Immature natural killer cell (primary cell): Measurements from ENCODE around the gene HOXD8. TPM values are rescaled to one million over a fixed set of nuclear protein-coding genes. Genes with fewer than 3 reads are reported as not detected.

ENCODE experiments used
- DNase-seq, 3 donors: peaks; one replicate each; pipeline ENCODE4 v3.0.0; 2022; ENCODE audit warnings: mixed read lengths in 1 of 3
- H3K27ac Mint-ChIP-seq, 6 donors: one replicate each; pipeline ENCODE4 v1.8.0; 2020; ENCODE audit warnings: mixed read lengths in 6 of 6, mild to moderate bottlenecking in 5 of 6, inconsistent platforms in 4 of 6, moderate library complexity in 3 of 6
- H3K27me3 Mint-ChIP-seq, 3 donors: one replicate each; pipeline ENCODE4 v1.8.0; 2020 to 2021; ENCODE audit warnings: low read depth in 3 of 3, mild to moderate bottlenecking in 3 of 3, mixed read lengths in 3 of 3, moderate library complexity in 3 of 3, inconsistent platforms in 1 of 3
- H3K36me3 Mint-ChIP-seq, 3 donors: one replicate each; pipeline ENCODE4 v1.8.0; 2020; ENCODE audit warnings: mixed read lengths in 3 of 3, inconsistent platforms in 2 of 3, mild to moderate bottlenecking in 2 of 3
- H3K4me1 Mint-ChIP-seq, 2 donors: one replicate each; pipeline ENCODE4 v1.8.0; 2020; ENCODE audit warnings: inconsistent platforms in 2 of 2, mild to moderate bottlenecking in 2 of 2, mixed read lengths in 2 of 2, moderate library complexity in 1 of 2
- H3K4me3 Mint-ChIP-seq, 5 donors: one replicate each; pipeline ENCODE4 v1.8.0; 2020; ENCODE audit warnings: mild to moderate bottlenecking in 5 of 5, mixed read lengths in 5 of 5, inconsistent platforms in 3 of 5, moderate library complexity in 3 of 5
- H3K9me3 Mint-ChIP-seq, 6 donors: one replicate each; pipeline ENCODE4 v1.8.0; 2020; ENCODE audit warnings: mild to moderate bottlenecking in 6 of 6, mixed read lengths in 6 of 6, inconsistent platforms in 4 of 6, moderate library complexity in 3 of 6
- polyA plus RNA-seq, 3 donors: library from polyadenylated mRNA; unstranded; fragments of 300-500 nt; fragmentation: Illumina TruSeq; gene quantifications; one replicate each; pipeline ENCODE4 v1.2.3, GENCODE V29; 2021

HOXD8 gene
- polyA plus RNA-seq, 3 donors from 2014 or later: not detected

GRCh38 chr2:176165370-176166050 lies 36.0 kb downstream of the HOXD8 start:
- DNase-seq: no peak
- Mint-ChIP-seq H3K4me1 (peaks cover 2 to 8% of the 10 kb centered on the region in 2 donors), H3K4me3 (no peak overlapping the region), H3K9me3 (peaks cover 0 to 25% (median 4%) of the 10 kb centered on the region in 6 donors), H3K27me3 (peaks cover 21 to 59% (median 53%) of the 10 kb centered on the region in 3 donors), H3K27ac (no peak overlapping the region), H3K36me3 (peaks cover 0 to 10% (median 3%) of the 10 kb centered on the region in 3 donors)

- H3K27ac Mint-ChIP-seq: no peak overlapping the region
- H3K4me3 Mint-ChIP-seq: no peak overlapping the region
Measured at GRCh38 chr2:176166272-176166671, 36.8 kb downstream of the HOXD8 start.

GRCh38 chr2:176167398-176167797 lies 37.9 kb downstream of the HOXD8 start:
- H3K27ac Mint-ChIP-seq: no peak overlapping the region
- peaks cover 0 to 10% (median 3%) of the 10 kb centered on the region in 3 donors for H3K36me3 Mint-ChIP-seq
- peaks cover 20 to 51% (median 43%) of the 10 kb centered on the region in 3 donors for H3K27me3 Mint-ChIP-seq
- H3K9me3 Mint-ChIP-seq: peaks cover 0 to 25% (median 4%) of the 10 kb centered on the region in 6 donors
- no peak overlapping the region for H3K4me3 Mint-ChIP-seq
- no peak for DNase-seq
- H3K4me1 Mint-ChIP-seq: peaks cover 2 to 8% of the 10 kb centered on the region in 2 donors

More at GRCh38 chr2:176166272-176166671, 36.8 kb downstream of the HOXD8 start:
- peaks cover 0 to 25% (median 4%) of the 10 kb centered on the region in 6 donors for H3K9me3 Mint-ChIP-seq
- no peak for DNase-seq
- peaks cover 0 to 10% (median 3%) of the 10 kb centered on the region in 3 donors for H3K36me3 Mint-ChIP-seq
- peaks cover 20 to 56% (median 49%) of the 10 kb centered on the region in 3 donors for H3K27me3 Mint-ChIP-seq
- H3K4me1 Mint-ChIP-seq: peaks cover 2 to 8% of the 10 kb centered on the region in 2 donors

- Mint-ChIP-seq H3K4me1 (peaks cover 2 to 4% of the 10 kb centered on the region in 2 donors), H3K9me3 (peaks cover 0 to 20% (median 2%) of the 10 kb centered on the region in 6 donors), H3K27ac (no peak overlapping the region), H3K36me3 (peaks cover 0 to 3% (median 2%) of the 10 kb centered on the region in 3 donors), H3K27me3 (peaks cover 20 to 56% (median 46%) of the 10 kb centered on the region in 3 donors), H3K4me3 (no peak overlapping the region)
- no peak for DNase-seq
Measured at GRCh38 chr2:176169181-176169580, 39.7 kb downstream of the HOXD8 start.

GRCh38 chr2:176169711-176170110 lies 40.2 kb downstream of the HOXD8 start:
- no peak for DNase-seq
- H3K27ac Mint-ChIP-seq: no peak overlapping the region
- H3K4me3 Mint-ChIP-seq: no peak overlapping the region

GRCh38 chr2:176170602-176171305 lies 41.2 kb downstream of the HOXD8 start:
- Mint-ChIP-seq H3K36me3 (peaks cover 0 to 3% (median 0%) of the 10 kb centered on the region in 3 donors), H3K4me1 (no peaks in the 10 kb centered on the region), H3K4me3 (no peak overlapping the region), H3K27ac (no peak overlapping the region), H3K9me3 (peaks cover 0 to 16% (median under 1%) of the 10 kb centered on the region in 6 donors), H3K27me3 (peaks cover 23 to 55% (median 38%) of the 10 kb centered on the region in 3 donors)
- no peak for DNase-seq

More at GRCh38 chr2:176169711-176170110, 40.2 kb downstream of the HOXD8 start:
- Mint-ChIP-seq H3K9me3 (peaks cover 0 to 16% (median 0%) of the 10 kb centered on the region in 6 donors), H3K4me1 (no peaks in the 10 kb centered on the region), H3K27me3 (peaks cover 19 to 55% (median 42%) of the 10 kb centered on the region in 3 donors), H3K36me3 (peaks cover 0 to 3% (median 0%) of the 10 kb centered on the region in 3 donors)

GRCh38 chr2:176171351-176172006 lies 42.0 kb downstream of the HOXD8 start:
- no peak overlapping the region for H3K27ac Mint-ChIP-seq
- H3K4me3 Mint-ChIP-seq: no peak overlapping the region
- peaks cover 21 to 56% (median 36%) of the 10 kb centered on the region in 3 donors for H3K27me3 Mint-ChIP-seq
- H3K9me3 Mint-ChIP-seq: peaks cover 0 to 16% (median under 1%) of the 10 kb centered on the region in 6 donors
- H3K4me1 Mint-ChIP-seq: no peaks in the 10 kb centered on the region
- no peak for DNase-seq
- no peaks in the 10 kb centered on the region for H3K36me3 Mint-ChIP-seq

- Mint-ChIP-seq H3K36me3 (no peaks in the 10 kb centered on the region), H3K4me3 (peak overlapping the region in 1 of 5 donors; percentile 2), H3K27me3 (peaks cover 23 to 53% (median 31%) of the 10 kb centered on the region in 3 donors), H3K27ac (no peak overlapping the region), H3K9me3 (peaks cover 0 to 10% (median under 1%) of the 10 kb centered on the region in 6 donors), H3K4me1 (peaks cover 1 to 2% of the 10 kb centered on the region in 2 donors)
- DNase-seq: no peak
Measured at GRCh38 chr2:176172007-176172894, 42.7 kb downstream of the HOXD8 start.

GRCh38 chr2:176172895-176173566 lies 43.5 kb downstream of the HOXD8 start:
- H3K36me3 Mint-ChIP-seq: no peaks in the 10 kb centered on the region
- peaks cover 3 to 4% of the 10 kb centered on the region in 2 donors for H3K4me1 Mint-ChIP-seq
- peak overlapping the region in 1 of 5 donors; percentile 2 for H3K4me3 Mint-ChIP-seq
- DNase-seq: no peak
- peaks cover 0 to 9% (median under 1%) of the 10 kb centered on the region in 6 donors for H3K9me3 Mint-ChIP-seq
- no peak overlapping the region for H3K27ac Mint-ChIP-seq
- H3K27me3 Mint-ChIP-seq: peaks cover 24 to 49% (median 29%) of the 10 kb centered on the region in 3 donors

- Mint-ChIP-seq H3K9me3 (peaks cover 0 to 9% (median under 1%) of the 10 kb centered on the region in 6 donors), H3K4me1 (peaks cover 3 to 4% of the 10 kb centered on the region in 2 donors), H3K27ac (no peak overlapping the region), H3K27me3 (peaks cover 24 to 49% (median 34%) of the 10 kb centered on the region in 3 donors), H3K36me3 (no peaks in the 10 kb centered on the region), H3K4me3 (no peak overlapping the region)
- DNase-seq: no peak
Measured at GRCh38 chr2:176173567-176174381, 44.3 kb downstream of the HOXD8 start.

GRCh38 chr2:176174382-176174823 lies 44.9 kb downstream of the HOXD8 start:
- DNase-seq: no peak
- no peak overlapping the region for H3K4me3 Mint-ChIP-seq
- peaks cover 3 to 4% of the 10 kb centered on the region in 2 donors for H3K4me1 Mint-ChIP-seq
- no peaks in the 10 kb centered on the region for H3K36me3 Mint-ChIP-seq
- peaks cover 24 to 49% (median 38%) of the 10 kb centered on the region in 3 donors for H3K27me3 Mint-ChIP-seq
- H3K9me3 Mint-ChIP-seq: peaks cover 0 to 9% (median under 1%) of the 10 kb centered on the region in 6 donors
- H3K27ac Mint-ChIP-seq: no peak overlapping the region
